ENCODE measurements around the gene HOXB6.

Gene HOXB6

GRCh38 chr17:48551214-48551555 is 53.6 kb downstream of the HOXB6 start:
- DNase-seq: no peak

DNA sequence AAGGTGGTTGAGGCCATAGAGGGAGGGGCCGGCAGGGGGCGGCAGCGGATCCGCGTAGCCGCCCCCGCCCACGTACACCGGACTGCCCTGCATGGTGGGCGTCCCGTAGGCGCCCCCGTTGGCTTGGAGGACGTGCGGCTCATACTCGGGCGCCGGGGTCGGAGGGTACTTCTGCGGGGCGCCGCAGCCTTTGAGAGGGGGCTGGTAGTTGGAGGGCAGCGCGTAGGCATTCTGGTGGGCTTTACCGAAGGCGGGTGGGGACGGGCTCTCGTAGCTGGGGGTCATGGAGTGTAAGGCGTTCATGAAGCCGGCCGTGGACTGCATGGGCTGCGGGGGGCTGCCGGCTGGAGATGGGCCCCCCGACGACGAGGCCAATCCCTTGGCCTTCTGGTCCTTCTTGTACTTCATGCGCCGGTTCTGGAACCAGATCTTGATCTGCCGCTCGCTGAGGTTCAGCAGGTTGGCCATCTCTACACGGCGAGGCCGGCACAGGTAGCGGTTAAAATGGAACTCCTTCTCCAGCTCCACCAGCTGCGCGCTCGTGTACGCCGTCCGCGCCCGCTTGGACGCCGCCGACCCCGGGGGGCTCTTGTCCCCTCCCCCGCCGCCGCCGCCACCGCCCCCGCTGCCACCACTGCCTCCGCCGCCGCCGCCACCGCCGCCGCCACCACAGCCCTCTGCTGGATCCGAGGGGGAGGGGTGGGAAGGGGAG is 54.1 kb downstream of the HOXB6 start:
- DNase-seq: no peak

DNA sequence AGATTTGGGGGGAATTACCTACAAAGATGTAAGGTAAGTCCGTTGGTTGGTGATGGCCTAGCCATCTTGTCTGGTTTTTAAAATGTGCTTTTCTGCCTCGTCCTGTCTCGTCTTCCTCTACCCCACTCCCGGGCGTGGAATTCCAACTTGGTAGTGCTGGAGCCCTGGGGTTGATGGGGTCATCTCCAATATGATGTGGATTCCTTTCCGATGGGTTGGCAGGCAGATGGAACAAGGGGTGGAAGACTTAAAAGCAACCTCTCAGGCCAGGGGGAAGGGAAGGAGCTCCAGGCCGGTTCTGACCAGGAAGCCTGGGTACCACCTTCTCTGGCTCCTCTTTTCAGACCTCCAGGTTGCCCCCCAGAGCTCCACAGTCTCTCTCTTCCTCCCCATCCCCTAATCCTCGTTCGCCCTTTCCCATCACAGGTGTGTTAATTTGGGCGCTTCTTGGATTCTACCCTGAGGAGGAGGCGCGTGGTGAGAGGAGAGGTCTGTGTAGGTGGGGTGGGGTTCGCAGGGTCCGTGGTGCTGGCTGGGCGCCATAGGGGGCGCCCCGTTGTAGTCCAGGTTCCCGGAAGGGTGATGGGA is 54.8 kb downstream of the HOXB6 start:
- no peak for DNase-seq

- no peak for DNase-seq
Measured at GRCh38 chr17:48549281-48549630, 55.5 kb downstream of the HOXB6 start.

DNA sequence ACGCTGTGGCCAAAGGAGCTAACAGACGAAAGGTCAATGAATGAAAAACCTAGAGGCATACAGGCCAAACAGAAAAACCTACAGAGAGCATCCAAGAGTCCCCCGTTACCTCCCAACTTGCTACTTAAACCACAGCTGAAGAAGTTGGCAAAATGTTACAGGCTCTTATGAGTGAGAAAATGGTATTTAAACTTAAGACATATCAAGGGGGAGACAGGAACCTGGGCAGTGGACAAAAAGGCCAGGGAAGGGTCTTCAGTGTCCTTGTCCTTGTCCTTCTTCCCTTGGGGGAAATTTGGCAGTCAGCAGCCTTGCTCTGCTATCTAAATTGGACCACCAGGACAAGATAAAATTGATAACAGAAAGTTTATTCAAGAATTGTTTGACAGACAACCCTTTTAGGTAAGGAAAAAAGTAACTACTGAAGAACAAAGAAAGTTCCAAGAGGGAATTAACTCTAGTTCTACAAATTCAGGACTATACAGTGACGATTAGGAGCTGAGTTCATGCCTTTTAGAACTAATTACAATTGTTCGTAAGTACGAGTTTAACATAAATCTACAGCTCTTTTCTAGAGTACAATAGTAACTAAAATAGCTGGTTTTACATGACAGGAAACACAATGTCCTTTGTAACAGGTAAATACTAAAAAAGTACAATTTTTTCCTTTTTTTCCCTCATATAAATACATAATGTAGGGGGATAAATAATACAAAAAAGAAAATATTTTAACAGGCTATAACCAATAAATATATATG is 56.1 kb downstream of the HOXB6 start:
- no peak for DNase-seq

- DNase-seq: peak; percentile 42
Measured at GRCh38 chr17:48547808-48548522, 56.8 kb downstream of the HOXB6 start.

GRCh38 chr17:48546924-48547807 is 57.6 kb downstream of the HOXB6 start:
- no peak for DNase-seq

GRCh38 chr17:48546137-48546923 is 58.5 kb downstream of the HOXB6 start:
- no peak for DNase-seq

Data from activated naive CD4-positive, alpha-beta T cell treated with Interleukin-2 at 50 U/mL for 16 hours (primary cell).